Tibial nerve (tissue), 4 donors: ENCODE data around the gene PTPRG. TPM values are rescaled to one million over a fixed set of nuclear protein-coding genes. Genes with fewer than 3 reads are reported as not detected.

Source experiments
- DNase-seq, 2 donors: peaks; one replicate each; pipeline ENCODE4 v3.0.0-alpha.2; 2019; ENCODE audit warnings: low spot score in 2 of 2
- H3K27ac ChIP-seq, 4 donors: fragments of 200-600 bp; sonication (generic) in 3 of 4; one replicate each; pipeline ENCODE4 v1.5.1; 2017 to 2019; ENCODE audit warnings: mild to moderate bottlenecking in 1 of 4
- H3K27me3 ChIP-seq, 2 donors: fragments of 200-600 bp; sonication (generic) in 1 of 2; one replicate each; pipeline versions ENCODE4 v1.5.1 to v1.6.0; 2017 to 2019
- H3K36me3 ChIP-seq, 3 donors: fragments of 200-600 bp; sonication (generic); one replicate each; pipeline ENCODE4 v1.5.1; 2018 to 2019
- H3K4me1 ChIP-seq, 4 donors: fragments of 200-600 bp; sonication (generic) in 3 of 4; one replicate each; pipeline ENCODE4 v1.5.1; 2017 to 2019
- H3K4me3 ChIP-seq, 4 donors: fragments of 200-600 bp; sonication (generic) in 3 of 4; one replicate each; pipeline ENCODE4 v1.5.1; 2017 to 2019; ENCODE audit warnings: mild to moderate bottlenecking in 1 of 4, moderate library complexity in 1 of 4
- H3K9me3 ChIP-seq, 4 donors: fragments of 200-600 bp; sonication (generic) in 3 of 4; one replicate each; pipeline ENCODE4 v1.5.1; 2017 to 2019
- CTCF ChIP-seq, 5 experiments: fragments of 200-600 bp in 3 of 5; fragments of 450-650 bp in 2 of 5; sonication (generic) in 3 of 5; IDR thresholded peaks; one replicate each; pipeline ENCODE4 v1.5.1; 2016 to 2019; ENCODE audit warnings: antibody characterized with exemption in 5 of 5, mild to moderate bottlenecking in 3 of 5, moderate library complexity in 2 of 5
- EP300 ChIP-seq, 2 donors: sonication (generic); formaldehyde crosslinking; IDR thresholded peaks; one replicate each; pipeline ENCODE4 v1.6.1; 2017; ENCODE audit warnings: antibody characterized with exemption in 2 of 2, mild to moderate bottlenecking in 1 of 2
- POLR2A ChIP-seq, 2 donors: fragments of 450-650 bp; IDR thresholded peaks; one replicate each; pipeline ENCODE4 v1.6.1; 2017; ENCODE audit warnings: antibody characterized with exemption in 2 of 2, mild to moderate bottlenecking in 2 of 2, moderate library complexity in 2 of 2
- WGBS, 2 donors: methylation state at CpG; one replicate each; pipeline ENCODE4 v1.1.5; 2018; 5-methylcytosine and 5-hydroxymethylcytosine counted together
- total RNA-seq, 4 donors: library from RNA; depleted of rRNA; stranded (reverse); fragments of >200 nt; gene quantifications; one replicate each; pipeline ENCODE4 v1.1.0, GENCODE V29; 2016

PTPRG gene
- total RNA-seq, 4 donors from 2014 or later: 112 to 174 (median 121) TPM

- Histone ChIP-seq H3K27ac (peak overlapping the region in 2 of 4 donors; percentile 64 to 69), H3K4me1 (peaks cover 0 to 69% (median 22%) of the 10 kb centered on the region in 4 donors), H3K4me3 (no peak overlapping the region), H3K36me3 (no peaks in the 10 kb centered on the region), H3K9me3 (no peaks in the 10 kb centered on the region), H3K27me3 (no peaks in the 10 kb centered on the region)
- no peak for DNase-seq
- TF ChIP-seq EP300 (IDR thresholded peaks at IDR 0.05) (no peak), POLR2A (IDR thresholded peaks at IDR 0.05) (no peak), CTCF (IDR thresholded peaks at IDR 0.05) (no peak)
- WGBS, 2 donors: 93 to 97% methylated on average over 1 of the region's 1 CpG
Measured at GRCh38 chr3:61804782-61805181, 243.4 kb downstream of the PTPRG start.

- DNase-seq: no peak
- 30 to 34% methylated on average over 3 of the region's 3 CpGs for WGBS, 2 donors
- no peak for TF ChIP-seq POLR2A (IDR thresholded peaks at IDR 0.05)
- peak in 1 of 2 donors; percentile 36 for TF ChIP-seq EP300 (IDR thresholded peaks at IDR 0.05)
- Histone ChIP-seq H3K27ac (peak overlapping the region in 2 of 4 donors; percentile 64 to 69), H3K4me1 (peaks cover 0 to 78% (median 25%) of the 10 kb centered on the region in 4 donors), H3K27me3 (no peaks in the 10 kb centered on the region), H3K36me3 (no peaks in the 10 kb centered on the region), H3K9me3 (no peaks in the 10 kb centered on the region), H3K4me3 (no peak overlapping the region)
Measured at GRCh38 chr3:61805510-61806080, 244.2 kb downstream of the PTPRG start.

- H3K4me1 ChIP-seq: peaks cover 0 to 90% (median 27%) of the 10 kb centered on the region in 4 donors
- H3K27me3 ChIP-seq: no peaks in the 10 kb centered on the region
- H3K9me3 ChIP-seq: no peaks in the 10 kb centered on the region
- no peak for TF ChIP-seq EP300 (IDR thresholded peaks at IDR 0.05)
- no peak for TF ChIP-seq CTCF (IDR thresholded peaks at IDR 0.05)
- no peak for TF ChIP-seq POLR2A (IDR thresholded peaks at IDR 0.05)
- peak overlapping the region in 2 of 4 donors; percentile 64 to 69 for H3K27ac ChIP-seq
- H3K4me3 ChIP-seq: no peak overlapping the region
- no peaks in the 10 kb centered on the region for H3K36me3 ChIP-seq
- WGBS, 2 donors: 68 to 69% methylated on average over 4 of the region's 4 CpGs
- no peak for DNase-seq
Measured at GRCh38 chr3:61806810-61807209, 245.4 kb downstream of the PTPRG start.

GRCh38 chr3:61807865-61808276 lies 246.5 kb downstream of the PTPRG start:
- Histone ChIP-seq H3K4me3 (no peak overlapping the region), H3K4me1 (peaks cover 0 to 88% (median 27%) of the 10 kb centered on the region in 4 donors), H3K9me3 (no peaks in the 10 kb centered on the region), H3K36me3 (no peaks in the 10 kb centered on the region), H3K27me3 (no peaks in the 10 kb centered on the region), H3K27ac (peak overlapping the region in 3 of 4 donors; percentile 30 to 45 (median 38))
- WGBS, 2 donors: 47 to 59% methylated on average over 6 of the region's 6 CpGs
- TF ChIP-seq POLR2A (IDR thresholded peaks at IDR 0.05) (no peak), CTCF (IDR thresholded peaks at IDR 0.05) (no peak), EP300 (IDR thresholded peaks at IDR 0.05) (no peak)
- DNase-seq: no peak

- no peaks in the 10 kb centered on the region for H3K27me3 ChIP-seq
- TF ChIP-seq CTCF (IDR thresholded peaks at IDR 0.05) (no peak), EP300 (IDR thresholded peaks at IDR 0.05) (peak in 1 of 2 donors; percentile 14)
- no peaks in the 10 kb centered on the region for H3K9me3 ChIP-seq
- peak overlapping the region in 3 of 4 donors; percentile 30 to 43 (median 38) for H3K27ac ChIP-seq
- H3K36me3 ChIP-seq: no peaks in the 10 kb centered on the region
- DNase-seq: no peak
- H3K4me1 ChIP-seq: peaks cover 0 to 83% (median 27%) of the 10 kb centered on the region in 4 donors
- WGBS, 2 donors: 34 to 44% methylated on average over 5 of the region's 5 CpGs
- no peak overlapping the region for H3K4me3 ChIP-seq
Measured at GRCh38 chr3:61808526-61808925, 247.2 kb downstream of the PTPRG start.
